AG04449 (cell line): ENCODE measurements around the gene PLEKHB2.
"Not testable (repeated sequence)": the region's sequence is repeated elsewhere in the genome, so short reads cannot be mapped to it uniquely, and the experiment has no call there.

Source experiments
- CTCF ChIA-PET: fragments of 350-600 bp; formaldehyde crosslinking; extraction: SDS; loops from one replicate; lab custom pipeline; 2021; ENCODE audit warnings: antibody characterized with exemption; lab: Yijun Ruan, JAX
- POLR2A ChIA-PET: fragments of 400-600, 350-600 bp; formaldehyde crosslinking; extraction: SDS; loops from one replicate; lab custom pipeline; 2020; ENCODE audit warnings: antibody characterized with exemption, inconsistent platforms; lab: Yijun Ruan, JAX
- DNase-seq: peaks from one replicate; pipeline ENCODE4 v3.0.0-alpha.2; 2010; ENCODE audit warnings: low read depth, low spot score
- H3K4me3 ChIP-seq: 2 replicates; pipeline ENCODE4 v1.5.1; 2011; ENCODE audit warnings: low read depth, mild to moderate bottlenecking, control low read depth, low read length
- TF ChIP-seq, protein P1 (sequence below): IDR thresholded peaks from one replicate; pipeline ENCODE4 v1.5.1; 2011; ENCODE audit warnings: mild to moderate bottlenecking, moderate library complexity, low read length, control low read depth, inconsistent platforms; ENCODE audit not compliant: insufficient read depth; ENCODE audit errors: missing control alignments

PLEKHB2 gene

DNA sequence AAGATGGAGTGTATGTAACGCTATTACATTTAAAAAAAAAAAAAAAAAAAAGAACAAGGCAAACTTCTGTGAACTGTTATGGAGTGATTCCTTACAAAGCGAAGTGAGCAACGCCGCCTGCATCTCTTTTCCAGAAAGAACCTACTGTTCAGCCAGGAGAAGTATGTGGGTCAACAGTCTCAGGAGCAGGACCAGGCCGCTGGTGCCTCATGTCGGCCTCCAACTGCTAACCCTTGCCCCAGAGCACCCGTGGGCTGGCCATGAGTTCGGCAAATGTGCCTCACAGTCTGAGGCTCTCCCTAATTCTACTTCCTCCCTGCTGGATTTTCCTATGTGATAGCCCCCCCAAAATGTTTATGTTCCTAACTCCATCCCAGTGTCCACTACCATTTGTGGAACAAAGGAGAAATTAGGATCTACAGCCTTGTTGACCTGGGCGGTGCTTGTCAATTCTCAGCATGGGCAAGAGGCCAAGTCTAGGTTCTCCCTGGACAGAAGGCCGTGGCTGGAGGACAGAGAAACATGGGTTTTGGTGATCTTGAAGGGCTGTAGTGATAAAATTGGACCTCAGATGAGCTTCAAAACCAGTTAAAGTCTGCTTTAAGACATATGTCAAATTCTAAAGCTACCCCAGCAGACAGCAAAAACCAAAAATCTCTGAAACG, 27.8 kb upstream of the PLEKHB2 start:
- ChIA-PET POLR2A (no interaction called here), CTCF (no interaction called here)
- H3K4me3 ChIP-seq = no peak overlapping the region
- no peak for DNase-seq
- TF ChIP-seq, protein P1, sequence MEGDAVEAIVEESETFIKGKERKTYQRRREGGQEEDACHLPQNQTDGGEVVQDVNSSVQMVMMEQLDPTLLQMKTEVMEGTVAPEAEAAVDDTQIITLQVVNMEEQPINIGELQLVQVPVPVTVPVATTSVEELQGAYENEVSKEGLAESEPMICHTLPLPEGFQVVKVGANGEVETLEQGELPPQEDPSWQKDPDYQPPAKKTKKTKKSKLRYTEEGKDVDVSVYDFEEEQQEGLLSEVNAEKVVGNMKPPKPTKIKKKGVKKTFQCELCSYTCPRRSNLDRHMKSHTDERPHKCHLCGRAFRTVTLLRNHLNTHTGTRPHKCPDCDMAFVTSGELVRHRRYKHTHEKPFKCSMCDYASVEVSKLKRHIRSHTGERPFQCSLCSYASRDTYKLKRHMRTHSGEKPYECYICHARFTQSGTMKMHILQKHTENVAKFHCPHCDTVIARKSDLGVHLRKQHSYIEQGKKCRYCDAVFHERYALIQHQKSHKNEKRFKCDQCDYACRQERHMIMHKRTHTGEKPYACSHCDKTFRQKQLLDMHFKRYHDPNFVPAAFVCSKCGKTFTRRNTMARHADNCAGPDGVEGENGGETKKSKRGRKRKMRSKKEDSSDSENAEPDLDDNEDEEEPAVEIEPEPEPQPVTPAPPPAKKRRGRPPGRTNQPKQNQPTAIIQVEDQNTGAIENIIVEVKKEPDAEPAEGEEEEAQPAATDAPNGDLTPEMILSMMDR = no peak

DNA sequence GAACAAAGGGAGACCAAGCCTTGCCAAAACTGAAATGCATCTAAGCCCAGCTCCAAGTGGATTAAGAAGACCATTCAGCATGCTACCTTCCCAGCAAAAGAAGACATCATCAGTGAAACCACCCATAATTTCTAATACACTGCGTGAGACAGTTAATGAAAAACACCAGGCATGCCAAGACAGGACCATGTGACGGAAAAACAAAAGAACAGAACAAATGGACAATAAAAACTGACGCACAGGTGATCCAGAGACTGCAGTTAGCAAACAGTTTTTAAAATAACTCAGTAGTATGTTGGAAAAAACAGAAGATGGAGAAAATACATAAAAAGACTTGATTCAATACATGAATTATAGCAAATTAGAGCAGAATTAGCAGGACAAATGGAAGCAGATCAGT, 27.2 kb upstream of the PLEKHB2 start:
- TF ChIP-seq, protein P1 = no peak
- H3K4me3 ChIP-seq = no peak overlapping the region
- ChIA-PET POLR2A (no interaction called here), CTCF (no interaction called here)
- no peak for DNase-seq

DNA sequence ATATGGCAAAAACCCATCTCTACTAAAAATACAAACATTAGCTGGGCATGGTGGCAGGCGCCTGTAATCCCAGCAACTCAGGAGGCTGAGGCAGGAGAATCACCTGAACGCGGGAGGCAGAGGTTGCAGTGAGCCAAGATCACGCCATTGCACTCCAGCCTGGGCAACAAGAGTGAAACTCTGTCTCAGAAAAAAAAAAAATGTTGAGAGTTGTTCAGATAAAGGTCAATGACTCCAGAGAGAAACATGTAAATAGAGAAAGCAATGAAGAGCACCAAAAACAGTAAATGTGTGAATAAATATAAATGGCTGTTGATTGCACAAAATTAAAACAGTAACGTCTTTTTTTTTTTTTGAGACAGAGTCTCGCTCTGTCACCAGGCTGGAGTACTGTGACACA, 25.2 kb upstream of the PLEKHB2 start:
- CTCF ChIA-PET, H3K4me3 ChIP-seq, POLR2A ChIA-PET, DNase-seq: not testable (repeated sequence)

DNA sequence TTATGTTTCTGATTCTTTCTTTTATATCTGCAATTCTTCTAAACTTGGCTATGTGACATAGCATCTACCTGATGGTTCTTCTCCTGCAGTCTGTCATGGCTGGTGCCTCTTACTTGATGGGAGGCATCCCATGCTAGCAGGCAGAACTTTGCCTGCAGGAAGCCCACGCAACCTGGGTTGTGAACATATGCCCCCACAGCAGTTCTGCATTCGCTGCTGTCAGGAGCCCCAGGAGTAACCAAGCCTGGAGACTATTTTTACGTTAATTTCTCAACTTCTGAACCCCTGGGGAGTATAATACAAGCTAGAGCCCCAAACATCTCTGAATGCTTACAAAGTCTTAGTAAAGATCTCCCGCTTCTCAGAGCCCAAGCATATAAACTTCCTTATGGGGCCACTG, 23.9 kb upstream of the PLEKHB2 start:
- no peak overlapping the region for H3K4me3 ChIP-seq
- TF ChIP-seq, protein P1 = no peak
- DNase-seq = no peak
- POLR2A ChIA-PET = no interaction called here
- CTCF ChIA-PET = no interaction called here

DNA sequence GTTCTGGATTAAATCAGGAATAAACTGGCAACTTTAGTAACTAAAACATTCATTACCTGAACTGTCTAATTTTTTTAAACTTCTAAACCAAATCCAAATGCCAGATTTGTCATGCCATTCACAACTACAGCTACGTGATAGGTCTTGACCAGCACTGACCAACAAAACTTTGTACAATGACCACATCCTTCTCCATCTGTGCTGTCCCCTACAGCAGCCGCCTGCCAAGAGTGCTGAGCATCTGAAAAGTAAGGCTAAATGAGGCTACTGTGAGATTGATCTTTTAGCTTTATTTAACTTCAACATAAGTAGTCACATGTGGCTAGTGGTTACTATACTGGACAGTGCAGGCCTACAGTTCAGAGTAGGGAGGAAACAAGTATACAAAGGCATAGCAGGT, 19.5 kb upstream of the PLEKHB2 start:
- CTCF ChIA-PET = interaction anchor here (0.6 kb wide), 1 partner anchor 8 kb away, joined by 3 read pairs; the partner anchor contains the start of gene FAM168B
- POLR2A ChIA-PET = no interaction called here
- TF ChIP-seq, protein P1 = no peak
- no peak overlapping the region for H3K4me3 ChIP-seq
- DNase-seq = no peak

DNA sequence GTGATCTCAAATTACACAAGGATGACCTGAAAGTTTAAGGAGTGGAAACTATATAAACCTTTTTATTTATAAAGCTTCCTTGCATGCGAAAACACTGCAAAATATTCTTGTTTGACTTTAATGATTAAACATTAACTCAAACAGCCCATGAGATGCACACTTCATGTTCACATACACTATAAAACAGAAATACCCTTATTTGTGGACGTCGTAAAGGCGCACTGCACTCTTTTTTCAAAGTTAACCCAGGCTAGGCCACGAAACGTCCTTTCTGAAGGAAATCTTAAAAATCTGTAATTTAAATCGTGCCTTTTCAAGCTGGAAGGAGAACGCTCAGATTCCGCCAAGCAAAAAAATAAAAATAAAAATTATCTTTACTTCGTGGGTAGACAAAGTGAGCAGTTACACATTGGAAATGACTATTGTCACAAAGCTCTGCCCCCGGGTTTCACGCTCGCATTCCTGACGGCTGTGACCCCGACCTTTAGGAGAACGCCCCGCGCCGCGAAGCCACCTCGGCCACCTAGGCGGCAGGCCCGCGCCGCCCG, 12.6 kb upstream of the PLEKHB2 start:
- TF ChIP-seq, protein P1 = no peak
- H3K4me3 ChIP-seq = peak overlapping the region; percentile 80
- CTCF ChIA-PET = interaction anchor here (0.8 to 6.6 kb wide), 3 partner anchors 11 to 41 kb away, joined by 3 to 32 read pairs (median 4); partner anchors contain the start of gene PLEKHB2
- POLR2A ChIA-PET = interaction anchor here (0.6 to 1.3 kb wide), 2 partner anchors 11 to 75 kb away, joined by 3 read pairs; no protein-coding TSS in a partner anchor
- no peak for DNase-seq
